ENCODE measurements around the gene STK35. TPM values are rescaled to one million over a fixed set of nuclear protein-coding genes. Genes with fewer than 3 reads are reported as not detected.

Gene STK35
- total RNA-seq, 1 donor from 2014 or later = 16.3 TPM

- Mint-ChIP-seq H3K4me1 (ENCODE audit: unreplicated experiment) (no peaks in the 10 kb centered on the region), H3K27ac (ENCODE audit: unreplicated experiment) (no peak overlapping the region), H3K4me3 (ENCODE audit: unreplicated experiment) (no peak overlapping the region), H3K27me3 (ENCODE audit: unreplicated experiment) (peaks cover 7% of the 10 kb centered on the region), H3K36me3 (ENCODE audit: unreplicated experiment) (no peaks in the 10 kb centered on the region), H3K9me3 (ENCODE audit: unreplicated experiment) (no peaks in the 10 kb centered on the region)
- DNase-seq (ENCODE audit: extremely low spot score, unreplicated experiment) = no peak
- no peak for TF ChIP-seq CTCF (IDR thresholded peaks at IDR 0.05)
These were observed 62.1 kb downstream of the STK35 start for GRCh38 chr20:2163757-2164156.

GRCh38 chr20:2164421-2164820 lies 62.8 kb downstream of the STK35 start:
- Mint-ChIP-seq H3K4me1 (ENCODE audit: unreplicated experiment) (no peaks in the 10 kb centered on the region), H3K4me3 (ENCODE audit: unreplicated experiment) (no peak overlapping the region), H3K27me3 (ENCODE audit: unreplicated experiment) (peaks cover 7% of the 10 kb centered on the region), H3K9me3 (ENCODE audit: unreplicated experiment) (no peaks in the 10 kb centered on the region), H3K27ac (ENCODE audit: unreplicated experiment) (no peak overlapping the region), H3K36me3 (ENCODE audit: unreplicated experiment) (no peaks in the 10 kb centered on the region)
- no peak for DNase-seq (ENCODE audit: extremely low spot score, unreplicated experiment)
- TF ChIP-seq CTCF (IDR thresholded peaks at IDR 0.05) = no peak

GRCh38 chr20:2164966-2165365 lies 63.3 kb downstream of the STK35 start:
- H3K4me1 Mint-ChIP-seq (ENCODE audit: unreplicated experiment) = no peaks in the 10 kb centered on the region

GRCh38 chr20:2165871-2166270 lies 64.2 kb downstream of the STK35 start:
- H3K27me3 Mint-ChIP-seq (ENCODE audit: unreplicated experiment) = peaks cover 11% of the 10 kb centered on the region
- no peak overlapping the region for H3K4me3 Mint-ChIP-seq (ENCODE audit: unreplicated experiment)
- H3K27ac Mint-ChIP-seq (ENCODE audit: unreplicated experiment) = no peak overlapping the region
- no peaks in the 10 kb centered on the region for H3K9me3 Mint-ChIP-seq (ENCODE audit: unreplicated experiment)
- no peak for TF ChIP-seq CTCF (IDR thresholded peaks at IDR 0.05)
- no peaks in the 10 kb centered on the region for H3K4me1 Mint-ChIP-seq (ENCODE audit: unreplicated experiment)
- no peak for DNase-seq (ENCODE audit: extremely low spot score, unreplicated experiment)
- H3K36me3 Mint-ChIP-seq (ENCODE audit: unreplicated experiment) = no peaks in the 10 kb centered on the region

More at GRCh38 chr20:2164966-2165365, 63.3 kb downstream of the STK35 start:
- Mint-ChIP-seq H3K4me3 (ENCODE audit: unreplicated experiment) (no peak overlapping the region), H3K9me3 (ENCODE audit: unreplicated experiment) (no peaks in the 10 kb centered on the region), H3K27me3 (ENCODE audit: unreplicated experiment) (peaks cover 7% of the 10 kb centered on the region), H3K36me3 (ENCODE audit: unreplicated experiment) (no peaks in the 10 kb centered on the region), H3K27ac (ENCODE audit: unreplicated experiment) (no peak overlapping the region)
- DNase-seq (ENCODE audit: extremely low spot score, unreplicated experiment) = no peak
- no peak for TF ChIP-seq CTCF (IDR thresholded peaks at IDR 0.05)

GRCh38 chr20:2167112-2167511 lies 65.5 kb downstream of the STK35 start:
- no peak for TF ChIP-seq CTCF (IDR thresholded peaks at IDR 0.05)
- no peak for DNase-seq (ENCODE audit: extremely low spot score, unreplicated experiment)
- Mint-ChIP-seq H3K27ac (ENCODE audit: unreplicated experiment) (no peak overlapping the region), H3K27me3 (ENCODE audit: unreplicated experiment) (peaks cover 18% of the 10 kb centered on the region), H3K9me3 (ENCODE audit: unreplicated experiment) (no peaks in the 10 kb centered on the region), H3K36me3 (ENCODE audit: unreplicated experiment) (no peaks in the 10 kb centered on the region), H3K4me3 (ENCODE audit: unreplicated experiment) (no peak overlapping the region), H3K4me1 (ENCODE audit: unreplicated experiment) (no peaks in the 10 kb centered on the region)
